Coronary artery (tissue), 2 donors: ENCODE data around the gene BICC1.

ENCODE experiments used
- DNase-seq: peaks from one replicate; pipeline ENCODE4 v3.0.0-alpha.2; 2017; ENCODE audit warnings: low spot score
- H3K27ac ChIP-seq, 2 donors: fragments of 200-600 bp; sonication (generic); one replicate each; pipeline ENCODE4 v1.5.1; 2016 to 2019
- H3K4me3 ChIP-seq: fragments of 200-600 bp; sonication (generic); 2 replicates; pipeline ENCODE4 v1.5.1; 2016; ENCODE audit warnings: mild to moderate bottlenecking, moderate library complexity
- TF ChIP-seq, protein P1 (sequence below): fragments of 200-600 bp; sonication (generic); IDR thresholded peaks from one replicate; pipeline ENCODE4 v1.5.1; 2019; ENCODE audit warnings: antibody characterized with exemption

BICC1 gene

GRCh38 chr10:58842860-58843376 is 330.2 kb downstream of the BICC1 start:
- Histone ChIP-seq H3K4me3 (no peak overlapping the region), H3K27ac (no peak overlapping the region)
- TF ChIP-seq, protein P1, sequence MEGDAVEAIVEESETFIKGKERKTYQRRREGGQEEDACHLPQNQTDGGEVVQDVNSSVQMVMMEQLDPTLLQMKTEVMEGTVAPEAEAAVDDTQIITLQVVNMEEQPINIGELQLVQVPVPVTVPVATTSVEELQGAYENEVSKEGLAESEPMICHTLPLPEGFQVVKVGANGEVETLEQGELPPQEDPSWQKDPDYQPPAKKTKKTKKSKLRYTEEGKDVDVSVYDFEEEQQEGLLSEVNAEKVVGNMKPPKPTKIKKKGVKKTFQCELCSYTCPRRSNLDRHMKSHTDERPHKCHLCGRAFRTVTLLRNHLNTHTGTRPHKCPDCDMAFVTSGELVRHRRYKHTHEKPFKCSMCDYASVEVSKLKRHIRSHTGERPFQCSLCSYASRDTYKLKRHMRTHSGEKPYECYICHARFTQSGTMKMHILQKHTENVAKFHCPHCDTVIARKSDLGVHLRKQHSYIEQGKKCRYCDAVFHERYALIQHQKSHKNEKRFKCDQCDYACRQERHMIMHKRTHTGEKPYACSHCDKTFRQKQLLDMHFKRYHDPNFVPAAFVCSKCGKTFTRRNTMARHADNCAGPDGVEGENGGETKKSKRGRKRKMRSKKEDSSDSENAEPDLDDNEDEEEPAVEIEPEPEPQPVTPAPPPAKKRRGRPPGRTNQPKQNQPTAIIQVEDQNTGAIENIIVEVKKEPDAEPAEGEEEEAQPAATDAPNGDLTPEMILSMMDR = no peak
- no peak for DNase-seq

GRCh38 chr10:58843760-58844159 is 331.1 kb downstream of the BICC1 start:
- TF ChIP-seq, protein P1 = no peak
- H3K27ac ChIP-seq = no peak overlapping the region
- DNase-seq = no peak
- no peak overlapping the region for H3K4me3 ChIP-seq

DNA sequence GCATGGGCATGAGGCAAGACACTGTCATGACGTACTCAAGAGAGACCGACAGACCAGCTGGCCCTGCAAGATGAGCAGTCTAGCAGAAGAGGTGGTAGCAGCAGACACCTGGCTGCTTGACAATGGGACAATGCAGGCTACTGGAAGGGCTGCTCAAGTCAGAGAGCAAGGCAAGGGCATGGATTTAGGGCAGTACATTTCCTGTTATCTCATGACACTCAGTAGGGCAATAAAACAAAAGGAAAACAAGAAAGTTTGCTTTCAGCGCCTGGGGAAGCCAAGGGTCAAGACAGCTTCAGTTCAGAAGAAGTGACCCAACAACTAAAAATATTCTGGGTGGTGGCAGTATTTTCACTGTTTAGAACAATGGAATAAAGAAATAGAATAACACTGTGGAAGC is 332.0 kb downstream of the BICC1 start:
- Histone ChIP-seq H3K27ac (no peak overlapping the region), H3K4me3 (no peak overlapping the region)
- TF ChIP-seq, protein P1 = no peak
- DNase-seq = no peak

DNA sequence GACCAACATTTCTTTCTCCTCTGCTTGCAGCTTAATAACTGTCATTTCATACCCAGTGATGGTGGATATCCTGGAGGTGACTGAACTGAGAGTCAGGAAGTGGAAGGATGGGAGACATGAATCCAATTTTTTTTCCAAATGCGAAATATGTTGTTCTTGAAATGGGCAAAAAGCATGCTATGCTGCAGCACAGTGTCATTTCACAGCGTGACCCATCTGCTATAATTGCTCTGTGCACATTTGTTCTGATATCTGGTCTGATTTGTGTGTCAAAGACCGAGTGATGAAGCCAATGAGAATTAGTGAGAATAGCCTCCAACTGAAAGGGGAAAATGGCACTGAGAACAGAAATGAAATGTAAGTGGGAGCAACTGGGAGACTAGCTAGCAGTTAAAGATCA is 334.2 kb downstream of the BICC1 start:
- TF ChIP-seq, protein P1 = no peak
- no peak overlapping the region for H3K27ac ChIP-seq
- H3K4me3 ChIP-seq = no peak overlapping the region
- DNase-seq = no peak

DNA sequence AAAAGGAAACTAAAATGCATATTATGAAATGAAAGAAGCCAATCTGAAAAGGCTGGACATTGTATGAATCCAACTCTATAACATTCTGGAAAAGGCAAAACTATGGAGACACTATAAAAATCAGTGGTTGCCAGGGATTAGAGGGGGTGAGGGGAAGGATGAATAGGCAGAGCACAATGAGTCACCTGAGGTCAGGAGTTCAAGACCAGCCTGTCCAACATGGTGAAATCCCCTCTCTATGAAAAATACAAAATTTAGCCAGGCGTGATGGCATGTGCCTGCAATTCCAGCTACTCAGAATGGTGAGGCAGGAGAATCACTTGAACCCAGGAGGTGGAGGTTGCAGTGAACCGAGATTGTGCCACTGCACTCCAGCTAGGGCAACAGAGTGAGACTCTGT is 338.9 kb downstream of the BICC1 start:
- Histone ChIP-seq H3K4me3 (no peak overlapping the region), H3K27ac (no peak overlapping the region)
- DNase-seq = no peak
- TF ChIP-seq, protein P1 = no peak

DNA sequence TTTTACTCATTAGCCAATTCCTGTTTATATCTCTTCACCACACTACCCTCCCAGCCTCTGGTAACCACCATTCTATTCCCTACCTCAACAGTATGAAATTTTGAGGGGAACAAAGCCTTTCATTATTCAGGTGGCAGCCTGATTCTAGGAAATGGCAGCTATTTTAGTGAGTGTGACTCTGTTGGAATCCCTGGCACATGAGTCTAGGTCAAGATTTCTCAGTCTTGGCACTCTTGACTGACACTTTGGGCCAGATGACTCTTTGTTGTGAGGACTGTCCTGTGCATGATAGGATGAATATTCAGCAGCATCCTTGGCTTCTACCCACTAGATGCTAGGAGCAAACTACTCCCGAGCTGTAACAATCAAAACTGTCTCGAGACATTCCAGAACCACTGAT is 341.0 kb downstream of the BICC1 start:
- Histone ChIP-seq H3K27ac (no peak overlapping the region), H3K4me3 (no peak overlapping the region)
- TF ChIP-seq, protein P1 = no peak
- no peak for DNase-seq

DNA sequence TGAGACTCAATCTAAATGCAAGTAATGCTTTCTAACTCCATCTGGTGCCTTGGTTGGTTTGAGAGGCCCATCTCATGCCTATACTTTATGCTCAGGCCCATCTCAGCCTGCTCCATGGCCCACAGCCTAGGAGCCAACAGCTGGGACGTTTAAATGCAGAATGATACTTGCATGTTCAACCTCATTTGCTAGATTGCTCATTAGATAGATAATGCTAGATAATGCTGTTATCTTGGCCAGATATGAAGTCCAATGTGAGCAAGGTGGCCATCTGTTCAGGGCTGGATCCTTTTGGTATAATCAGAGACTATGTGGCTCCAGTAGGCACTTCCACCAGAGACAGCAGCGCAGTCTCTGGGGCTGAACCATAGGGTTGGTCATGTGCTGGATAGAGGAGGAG is 342.1 kb downstream of the BICC1 start:
- no peak for DNase-seq
- TF ChIP-seq, protein P1 = no peak
- Histone ChIP-seq H3K4me3 (no peak overlapping the region), H3K27ac (no peak overlapping the region)
